ENCODE data around the gene SIGLEC7.

DNA sequence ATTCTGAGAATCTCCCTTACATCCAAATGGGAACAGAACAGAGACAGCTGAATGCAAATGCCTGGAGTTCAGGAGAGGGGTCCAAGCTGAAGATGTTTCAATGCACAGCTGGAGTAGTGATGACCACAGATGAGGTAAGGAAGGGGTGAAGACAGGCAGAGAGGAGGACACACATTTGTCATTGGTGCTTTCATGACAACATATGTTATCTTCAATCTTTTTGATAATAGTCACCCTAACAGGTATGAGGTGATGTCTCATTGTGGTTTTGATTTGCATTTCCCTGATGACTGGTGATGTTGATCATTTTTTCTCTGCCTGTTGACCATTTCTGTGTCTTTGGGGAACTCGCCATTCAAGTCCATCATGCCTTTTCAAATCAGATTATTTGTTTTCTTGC lies 19.2 kb downstream of the SIGLEC7 start:
- TF ChIP-seq EZH2 (IDR thresholded peaks at IDR 0.05; ENCODE audit: insufficient read depth, poor library complexity, severe bottlenecking) (no peak), EZH2phosphoT487 (IDR thresholded peaks at IDR 0.05; ENCODE audit: insufficient read depth, low read depth) (no peak)

Measured in GM23248 (cell line).